DMS53 (cell line): ENCODE results near the gene KCNQ1.

Source experiments
- DNase-seq: peaks from one replicate; lab custom pipeline; 2025; lab: John Stamatoyannopoulos, UW

Gene KCNQ1

DNA sequence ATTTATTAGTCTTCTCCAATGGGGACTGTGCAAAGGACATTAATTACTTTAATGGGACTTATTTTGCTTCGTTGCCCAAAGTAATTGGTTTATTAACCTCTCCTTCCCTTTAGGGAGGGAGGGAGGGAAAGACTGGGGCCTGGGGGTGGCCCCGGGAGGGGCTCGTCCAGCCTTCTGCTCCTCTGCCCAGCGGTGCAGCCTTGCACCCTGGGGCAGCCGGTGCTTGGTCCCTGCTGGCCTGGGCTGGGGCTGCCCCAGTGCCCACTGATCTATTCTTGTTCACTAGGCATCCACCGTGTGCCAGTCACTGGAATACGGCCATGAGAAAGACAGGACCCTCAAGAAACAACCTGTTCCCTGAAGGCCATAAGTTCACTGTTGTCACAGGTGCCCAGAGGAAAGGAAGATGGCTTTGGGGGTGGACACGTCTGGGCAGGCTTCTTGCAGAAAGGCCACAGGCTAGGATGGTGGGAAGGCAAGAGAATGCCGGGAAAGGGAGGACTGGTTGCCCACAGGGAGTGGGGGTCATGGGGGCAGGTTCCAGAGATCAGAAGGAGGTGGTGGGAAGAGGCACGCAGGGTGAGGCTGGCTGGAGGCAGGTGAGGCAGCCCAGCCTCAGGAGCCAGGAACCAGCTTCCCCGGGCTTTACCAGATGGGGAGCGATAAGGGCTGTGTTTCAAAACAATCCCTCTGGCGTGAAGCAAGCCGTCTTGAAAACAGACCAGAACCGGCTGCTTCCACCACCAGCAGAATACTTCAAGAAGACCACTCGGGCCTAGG is 302.6 kb downstream of the KCNQ1 start:
- DNase-seq = no peak

DNA sequence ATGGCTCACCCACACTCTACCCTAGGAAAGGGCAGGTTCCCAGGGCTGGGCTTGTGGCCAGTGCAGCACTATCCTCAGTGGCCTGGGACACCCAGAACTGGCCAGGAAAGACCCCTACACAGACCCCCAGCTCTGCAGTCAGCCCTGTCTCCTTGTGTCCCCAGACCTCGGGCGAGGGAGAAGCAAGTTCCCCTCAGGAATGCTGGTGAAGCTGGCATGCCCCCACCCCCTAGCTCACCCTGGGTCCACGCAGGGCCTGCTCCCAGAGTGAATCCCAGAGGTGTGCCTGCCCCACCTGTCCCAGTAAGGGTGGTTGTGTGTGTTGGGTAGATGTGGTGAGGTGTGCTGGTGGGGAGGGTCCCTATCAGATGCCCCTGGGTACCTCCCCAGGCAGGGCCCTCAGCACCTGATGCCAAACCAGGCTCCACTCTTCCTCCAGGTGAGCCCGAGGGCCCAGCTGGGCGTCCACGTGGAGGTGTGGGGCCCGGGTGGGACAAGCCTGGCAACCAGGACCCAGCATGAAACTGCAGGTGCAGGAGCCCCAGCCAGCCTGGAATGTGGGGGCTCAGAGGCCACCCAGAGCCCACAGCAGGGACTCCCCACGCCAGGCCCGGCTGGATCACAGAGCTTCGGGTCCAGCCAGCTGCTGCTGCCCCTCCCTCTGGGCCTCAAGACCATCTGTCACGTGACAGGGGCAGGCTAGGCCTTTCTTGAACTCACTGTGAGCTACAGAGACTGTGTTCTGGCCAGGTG is 303.4 kb downstream of the KCNQ1 start:
- no peak for DNase-seq

DNA sequence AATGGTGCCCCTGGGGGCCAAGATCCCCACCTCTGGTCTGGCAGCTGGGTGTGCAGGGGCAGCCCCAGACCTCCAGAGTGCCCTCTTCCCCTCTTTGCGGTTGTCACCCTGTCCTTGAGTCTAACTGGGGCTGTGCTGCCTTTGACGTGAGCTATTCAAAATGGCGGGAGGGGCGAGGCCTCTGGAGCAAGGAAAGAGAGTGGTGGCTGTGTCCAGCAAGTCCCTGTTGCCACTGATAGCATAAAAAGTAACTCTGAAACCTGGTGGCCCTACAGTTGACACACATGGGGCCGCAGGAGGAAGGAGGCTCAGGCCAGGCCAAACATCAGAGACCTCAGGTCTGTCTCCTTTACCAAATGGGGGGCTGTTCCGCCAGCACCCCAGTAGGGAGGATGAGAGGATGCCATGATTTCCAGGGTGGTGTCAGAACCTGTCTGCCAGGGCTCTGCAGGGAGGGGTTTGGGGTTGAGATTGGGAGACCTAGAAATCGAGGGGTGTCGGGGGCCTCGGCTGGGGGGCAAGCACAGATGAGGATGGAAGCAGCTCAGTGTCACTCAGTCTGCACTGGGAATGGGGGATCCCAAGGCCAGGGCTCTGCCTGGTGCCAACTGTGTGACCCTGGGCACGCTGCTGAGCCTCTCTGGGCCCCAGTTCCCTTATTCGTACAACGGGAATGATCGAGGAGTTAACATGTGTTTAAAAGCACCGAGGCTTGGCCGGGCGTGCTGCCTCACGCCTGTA is 304.2 kb downstream of the KCNQ1 start:
- no peak for DNase-seq

DNA sequence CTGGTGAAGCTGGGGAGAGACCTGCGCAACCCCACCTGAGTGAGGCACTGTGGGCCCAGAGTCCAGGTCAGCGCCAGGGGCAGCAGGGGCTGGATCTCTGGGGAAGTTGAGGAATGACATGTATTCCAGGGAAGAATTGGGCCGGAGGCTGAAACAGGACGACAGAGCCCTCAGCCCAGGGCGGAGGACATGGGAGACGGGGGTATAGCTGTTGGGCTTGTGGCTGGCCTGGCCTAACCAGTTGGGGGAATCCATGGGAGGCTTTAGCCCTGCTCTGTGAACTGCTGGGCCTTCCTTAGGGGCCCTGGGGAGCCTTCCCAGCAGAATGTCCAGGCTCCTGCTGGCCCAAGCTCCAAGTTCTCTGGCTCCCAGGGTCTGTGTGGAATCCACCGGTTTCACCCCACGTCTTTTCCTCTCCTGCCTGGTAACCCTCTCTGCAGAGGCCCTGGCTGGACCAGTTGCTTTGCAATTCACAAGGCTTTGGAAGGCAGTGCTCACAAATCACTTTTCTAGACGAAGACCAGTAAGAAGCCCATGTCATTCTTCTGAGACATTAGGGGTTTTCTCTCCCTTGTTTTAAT is 305.4 kb downstream of the KCNQ1 start:
- DNase-seq = no peak

DNA sequence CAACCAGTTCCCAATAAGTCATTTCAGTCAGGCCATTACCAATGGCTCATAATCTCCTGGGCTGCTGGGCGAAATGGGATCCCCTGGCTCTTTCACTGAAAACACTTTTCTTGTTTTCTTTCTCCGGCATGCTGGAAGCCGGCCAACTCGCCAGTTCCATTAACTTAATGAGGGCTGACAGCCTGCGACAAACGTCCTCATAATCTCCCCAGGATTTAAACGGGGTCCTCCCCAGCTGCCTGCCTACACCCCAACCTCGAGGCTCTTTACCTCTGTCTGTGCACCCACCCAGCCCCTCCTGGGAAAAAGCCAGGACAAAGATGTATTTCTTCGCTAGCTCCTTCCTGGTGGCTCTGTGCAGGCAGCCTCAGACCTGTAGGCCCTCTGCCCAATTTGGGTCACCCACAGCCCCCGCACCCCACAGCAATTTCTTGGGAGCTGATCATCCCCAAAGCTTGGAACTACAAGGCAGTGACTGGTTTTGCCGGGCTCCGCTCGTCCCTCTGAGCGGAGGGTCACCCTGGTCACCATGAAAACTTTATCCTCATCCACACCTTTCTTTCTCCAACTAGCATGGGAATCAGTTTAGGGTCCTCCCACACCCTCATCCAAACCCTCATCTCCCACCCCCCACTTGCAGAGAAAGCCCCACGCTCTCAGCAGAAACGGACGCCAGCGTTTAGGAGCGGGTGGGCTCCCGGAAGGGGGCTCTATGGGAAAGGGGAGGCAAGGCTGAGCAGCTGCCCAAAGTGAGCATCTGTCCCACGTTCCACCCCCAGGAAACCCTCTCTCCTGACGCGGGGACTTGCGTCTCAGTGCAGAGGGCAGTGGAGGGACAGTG is 306.1 kb downstream of the KCNQ1 start:
- DNase-seq = no peak

DNA sequence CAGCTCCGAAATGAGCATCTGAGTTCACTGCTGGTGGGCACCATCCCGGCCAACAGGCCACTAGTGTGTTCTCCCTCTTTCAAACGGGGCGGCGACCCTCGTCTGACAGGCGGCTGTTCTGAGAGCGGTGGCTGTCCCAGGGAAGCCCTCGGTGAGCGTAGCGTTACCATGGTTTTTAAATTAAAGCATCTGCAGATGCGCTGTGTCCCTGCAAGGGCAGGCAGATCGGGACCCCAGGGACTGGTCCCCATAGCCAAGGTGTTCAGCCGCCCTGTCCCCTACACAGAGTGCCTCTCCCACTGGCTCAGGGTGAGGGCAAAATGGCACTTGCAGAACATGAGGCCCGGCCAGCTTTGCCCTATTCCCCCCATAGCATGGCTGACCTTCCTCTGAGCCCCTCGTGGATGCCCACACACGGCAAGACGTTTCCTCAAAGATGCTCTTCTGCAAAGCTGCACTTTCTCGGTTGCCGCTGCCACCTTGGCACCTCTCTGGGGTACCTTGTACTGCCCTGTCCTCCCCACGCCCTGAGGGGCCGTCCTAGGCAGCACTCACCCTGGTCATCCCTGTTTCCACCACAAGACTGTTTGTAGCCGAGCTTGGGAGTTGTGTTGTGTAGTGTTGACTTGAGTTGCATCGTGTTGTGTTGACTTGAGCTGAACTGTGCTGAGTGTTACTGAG is 306.9 kb downstream of the KCNQ1 start:
- DNase-seq = no peak

DNA sequence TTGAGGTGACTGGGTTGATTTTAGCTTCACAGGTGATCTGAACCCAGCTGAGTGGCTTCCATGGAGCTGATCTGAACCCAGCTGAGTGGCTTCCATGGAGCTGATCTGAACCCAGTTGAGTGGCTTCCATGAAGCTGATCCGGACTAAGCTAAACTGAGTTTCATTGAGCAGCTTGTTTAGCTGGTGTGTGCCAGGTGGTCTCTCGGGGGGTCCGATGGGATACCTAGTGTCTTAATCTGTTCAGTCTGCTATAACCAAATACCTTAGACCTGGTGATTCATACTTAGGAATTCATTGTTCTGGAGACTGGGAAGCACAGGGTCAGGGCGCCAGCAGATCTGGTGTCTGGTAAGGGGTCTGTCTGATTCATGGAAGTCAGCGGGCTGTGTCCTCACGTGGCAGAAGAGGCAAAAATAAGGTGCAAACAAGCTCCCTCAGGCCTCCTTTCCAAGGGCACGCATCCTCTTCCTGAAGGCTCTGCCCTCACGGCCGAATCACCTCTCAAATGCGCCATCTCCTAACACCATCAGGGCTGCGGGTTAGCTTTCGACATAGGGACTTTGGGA is 307.5 kb downstream of the KCNQ1 start:
- no peak for DNase-seq

DNA sequence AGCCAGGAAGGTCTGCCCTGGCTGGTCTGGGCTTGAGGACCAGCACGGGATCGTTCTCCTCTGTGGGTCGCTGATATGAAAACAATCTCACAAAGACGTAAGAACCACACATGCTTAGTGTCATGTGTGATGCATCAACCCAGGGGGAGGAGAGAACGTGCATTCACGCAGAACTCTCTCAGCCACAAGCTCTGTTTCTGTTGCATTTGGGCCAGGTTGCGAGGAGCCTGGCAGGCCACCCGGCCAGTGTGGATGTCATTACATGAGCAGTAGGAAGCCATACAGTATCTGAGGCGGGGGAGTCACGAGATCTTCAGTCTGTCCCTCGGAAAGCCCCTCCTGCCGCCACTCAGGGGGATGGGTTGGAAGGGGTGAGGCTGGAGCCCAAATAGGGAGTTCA is 308.1 kb downstream of the KCNQ1 start:
- no peak for DNase-seq

DNA sequence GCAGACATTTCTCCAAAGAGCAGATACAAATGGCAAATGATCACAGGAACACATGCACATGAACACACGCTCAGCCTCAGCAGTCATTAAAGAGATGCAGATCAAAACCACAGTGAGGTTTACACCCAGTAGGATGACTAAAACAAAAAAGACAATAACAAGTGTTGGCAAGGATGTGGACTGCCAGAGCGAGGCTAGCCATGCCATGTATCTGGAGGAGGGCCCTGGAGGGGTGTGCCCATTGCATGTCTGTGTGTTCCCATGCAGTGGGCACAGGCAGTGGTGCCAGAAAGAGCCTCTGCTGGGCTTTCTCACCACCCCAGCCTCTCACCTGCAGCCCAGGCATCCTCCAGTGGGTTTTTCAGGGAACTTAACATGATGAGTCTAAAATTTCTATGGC is 309.2 kb downstream of the KCNQ1 start:
- DNase-seq = no peak

DNA sequence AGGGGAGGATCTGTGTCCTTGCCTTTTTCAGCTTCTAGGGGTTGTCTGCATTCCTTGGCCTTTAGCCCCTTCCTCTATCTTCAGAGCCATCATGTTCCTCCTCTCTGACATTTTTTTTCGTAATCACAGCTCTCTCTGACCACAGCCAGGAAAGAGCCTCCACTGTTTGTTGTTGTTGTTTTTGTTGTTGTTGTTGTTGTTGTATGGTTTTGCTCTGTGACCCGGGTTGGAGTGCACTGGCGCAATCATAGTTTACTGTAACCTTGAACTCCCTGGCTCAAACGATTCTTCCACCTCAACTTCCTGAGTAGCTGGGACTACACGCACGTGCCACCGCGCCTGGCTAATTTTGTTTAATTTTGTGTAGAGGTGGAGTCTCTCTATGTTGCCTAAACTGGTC is 310.3 kb downstream of the KCNQ1 start:
- DNase-seq = no peak

DNA sequence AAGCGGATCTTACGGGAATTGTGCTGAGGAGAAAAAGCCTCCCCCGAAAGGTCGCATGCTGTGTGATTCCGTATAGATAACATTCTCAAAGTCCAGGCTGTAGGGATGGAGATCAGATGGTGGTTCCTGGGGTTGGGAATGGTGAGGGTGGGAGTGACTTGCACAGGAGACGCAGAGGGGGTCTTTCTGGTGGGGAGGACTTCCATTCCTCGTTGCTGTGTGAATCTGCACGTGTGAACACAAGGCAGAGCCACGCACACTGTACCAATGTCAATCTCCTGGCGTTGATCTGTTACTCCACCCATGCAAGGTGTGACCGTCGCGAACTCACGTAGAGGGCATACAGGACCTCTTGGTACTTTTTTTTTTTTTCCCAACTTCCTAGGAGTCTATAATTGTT is 313.9 kb downstream of the KCNQ1 start:
- no peak for DNase-seq

DNA sequence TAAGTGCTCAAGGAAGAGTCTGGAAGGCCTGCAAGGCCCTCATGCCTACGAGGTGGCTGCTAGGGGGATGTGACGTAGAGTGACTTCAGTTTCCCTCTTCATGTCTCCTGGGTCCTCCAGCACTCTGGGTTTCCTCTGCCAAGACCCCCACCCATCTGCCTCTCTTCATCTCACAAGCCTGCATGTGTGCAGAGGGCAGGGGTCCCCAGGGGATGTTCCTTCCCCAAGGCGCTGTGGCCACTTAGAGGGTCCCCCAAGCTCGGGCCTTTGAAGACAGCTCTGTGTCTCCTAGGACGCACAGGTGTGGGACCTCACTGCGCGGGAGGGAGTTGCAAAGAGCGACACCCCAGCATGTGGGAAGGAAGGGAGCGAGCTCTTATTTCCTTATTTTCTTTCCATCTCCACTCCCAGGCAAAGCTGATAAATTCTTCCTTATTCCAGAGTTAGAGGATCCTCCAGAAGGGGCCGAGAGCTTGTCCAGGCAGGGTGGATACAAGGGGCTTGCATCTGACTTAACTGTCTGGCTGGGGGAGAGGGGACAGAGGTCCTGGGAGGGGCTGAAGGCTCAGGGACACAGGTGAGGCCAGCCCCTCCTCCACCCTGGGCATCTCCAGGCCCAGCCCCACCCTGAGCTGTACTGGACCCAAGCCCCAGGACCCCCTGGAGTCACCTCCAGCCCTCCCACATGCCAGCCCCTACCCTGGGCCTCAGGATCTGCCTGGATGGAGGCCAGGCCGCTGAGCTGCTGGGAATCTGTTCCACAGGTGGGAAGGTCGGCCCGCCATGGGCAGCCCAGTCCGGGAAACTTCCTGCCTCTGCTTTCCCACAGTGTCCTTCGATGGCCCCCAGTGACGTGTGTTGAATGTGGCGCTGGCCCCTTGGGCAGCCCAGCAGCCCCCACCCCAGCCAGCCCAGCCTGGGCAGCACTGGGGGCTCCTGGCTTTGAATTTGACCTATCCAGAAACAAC is 314.7 kb downstream of the KCNQ1 start:
- DNase-seq = no peak

DNA sequence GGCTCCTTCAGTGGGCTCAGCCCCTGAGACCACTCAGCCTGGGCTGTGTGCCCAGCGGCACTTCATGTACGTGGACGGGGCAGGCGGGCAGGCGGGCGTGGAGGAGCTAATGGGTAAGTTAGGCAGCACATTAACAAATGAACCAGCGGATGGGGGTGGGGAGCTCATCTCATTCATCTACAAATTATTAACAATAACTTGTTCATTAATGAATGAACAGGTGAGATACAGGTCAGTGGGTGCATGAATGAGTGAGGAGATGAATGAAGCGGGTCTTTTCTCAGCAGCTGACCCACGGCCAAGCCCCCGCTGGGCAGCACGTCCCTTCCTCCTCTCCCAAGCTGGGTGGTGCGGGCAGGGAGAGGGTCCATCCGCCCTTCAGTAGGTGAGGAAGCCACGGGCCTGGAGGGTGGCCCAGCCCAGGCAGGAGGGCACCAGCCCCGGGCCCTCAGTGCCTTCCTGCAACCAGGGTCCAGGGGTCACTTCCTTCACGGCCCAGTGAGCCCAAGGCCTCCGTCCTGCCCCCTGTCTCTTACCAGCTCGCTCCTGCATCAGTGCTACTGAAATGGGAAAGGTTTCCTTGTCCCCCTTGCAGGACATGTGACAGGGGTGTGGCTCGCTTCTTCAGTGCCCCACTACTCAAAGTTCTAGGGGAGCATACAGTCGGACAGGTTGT is 315.5 kb downstream of the KCNQ1 start:
- DNase-seq = no peak

DNA sequence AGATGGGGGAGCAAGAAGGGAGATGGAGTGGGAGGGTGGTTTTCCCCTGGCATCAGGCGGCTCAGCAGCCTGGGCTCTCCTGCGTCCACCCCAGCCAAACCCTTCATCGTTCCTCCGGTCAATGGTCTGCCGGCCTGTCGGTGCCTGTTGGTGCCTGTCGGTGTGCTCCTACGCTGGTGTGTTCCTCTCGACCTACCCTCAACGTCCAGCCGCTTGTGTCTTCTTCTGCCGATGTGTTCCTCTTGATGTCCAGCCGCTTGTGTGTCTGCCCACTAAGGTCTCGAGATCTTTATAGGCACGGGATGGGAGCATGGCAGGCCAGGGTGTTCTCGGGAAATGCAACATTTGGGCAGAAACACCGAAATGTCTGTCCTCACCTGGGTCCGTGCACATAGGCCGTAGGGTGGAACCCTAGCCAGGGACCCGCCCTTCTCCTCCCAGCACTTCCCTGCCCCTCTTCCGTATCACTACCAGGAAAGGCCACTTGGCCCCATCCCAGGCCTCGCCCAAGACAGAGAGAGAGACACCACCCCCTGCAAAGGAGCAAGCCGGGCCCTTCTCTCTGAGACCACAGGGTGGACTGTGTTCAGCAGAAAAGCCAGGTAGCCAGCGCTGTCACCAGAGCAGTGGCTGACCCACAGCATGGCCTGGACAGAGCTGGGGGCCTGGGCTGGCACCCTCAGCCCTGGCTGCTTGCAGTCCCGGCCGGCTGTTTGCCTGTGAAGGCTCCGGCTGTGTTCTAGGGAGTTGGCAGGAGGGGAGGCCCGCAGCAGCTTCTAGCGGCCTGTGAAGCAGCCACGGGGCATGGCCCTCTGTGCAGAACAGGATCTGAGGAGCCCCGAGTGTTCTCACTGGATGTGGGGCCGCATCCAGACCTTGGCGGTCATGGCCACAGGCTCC is 316.6 kb downstream of the KCNQ1 start:
- DNase-seq = no peak

DNA sequence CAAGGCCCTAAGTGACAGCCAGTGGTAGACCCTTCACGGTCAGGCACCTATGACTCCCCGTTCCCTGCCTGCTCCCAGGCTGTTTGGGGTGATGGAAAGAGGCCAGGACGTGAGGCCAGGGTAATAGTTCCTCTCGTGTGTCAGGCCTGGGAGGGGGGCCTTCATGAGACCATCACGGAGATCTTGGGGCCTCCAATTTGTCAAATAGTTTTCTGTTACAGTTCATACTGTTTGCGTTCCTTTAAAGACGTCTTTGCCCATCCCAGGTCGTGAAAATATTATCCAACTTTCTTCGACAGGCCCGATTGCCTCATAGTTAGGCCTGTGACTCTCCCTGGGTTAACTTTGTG is 317.2 kb downstream of the KCNQ1 start:
- no peak for DNase-seq

DNA sequence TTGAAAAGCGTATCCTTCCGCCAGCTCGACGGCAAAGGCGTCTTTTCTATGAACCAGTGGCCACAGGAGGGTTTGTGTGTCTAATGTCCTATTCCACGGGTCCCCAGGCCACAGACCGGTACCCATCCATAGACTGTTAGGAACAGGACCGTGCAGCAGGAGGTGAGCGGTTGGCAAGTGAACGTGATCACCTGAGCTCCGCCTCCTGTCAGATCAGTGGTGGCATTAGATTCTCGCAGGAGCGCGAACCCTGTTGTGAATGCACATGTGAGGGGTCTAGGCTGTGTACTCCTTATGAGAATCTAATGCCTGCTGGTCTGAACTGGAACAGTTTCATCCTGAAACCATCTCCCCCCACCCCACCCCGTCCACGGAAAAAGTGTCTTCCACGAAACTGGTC is 317.6 kb downstream of the KCNQ1 start:
- no peak for DNase-seq

DNA sequence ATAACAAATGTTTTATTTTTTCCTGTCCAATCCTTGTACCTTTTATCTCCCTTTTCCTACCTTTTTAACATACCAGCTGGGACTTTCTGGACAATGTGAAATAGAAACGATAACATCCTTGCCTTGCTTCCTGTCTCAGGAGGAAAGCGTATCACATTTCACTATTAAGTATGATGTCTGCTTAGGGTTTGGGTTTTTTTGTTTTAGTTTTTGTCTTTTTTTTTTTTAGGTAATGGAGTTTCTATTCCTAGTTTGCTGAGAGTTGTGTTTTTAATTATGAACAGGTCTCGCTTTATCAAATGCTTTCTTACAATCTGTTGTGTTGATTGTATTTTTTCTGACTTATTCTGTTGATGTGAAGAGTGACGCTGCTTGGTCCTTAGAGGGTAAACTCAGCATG is 319.2 kb downstream of the KCNQ1 start:
- DNase-seq = no peak

DNA sequence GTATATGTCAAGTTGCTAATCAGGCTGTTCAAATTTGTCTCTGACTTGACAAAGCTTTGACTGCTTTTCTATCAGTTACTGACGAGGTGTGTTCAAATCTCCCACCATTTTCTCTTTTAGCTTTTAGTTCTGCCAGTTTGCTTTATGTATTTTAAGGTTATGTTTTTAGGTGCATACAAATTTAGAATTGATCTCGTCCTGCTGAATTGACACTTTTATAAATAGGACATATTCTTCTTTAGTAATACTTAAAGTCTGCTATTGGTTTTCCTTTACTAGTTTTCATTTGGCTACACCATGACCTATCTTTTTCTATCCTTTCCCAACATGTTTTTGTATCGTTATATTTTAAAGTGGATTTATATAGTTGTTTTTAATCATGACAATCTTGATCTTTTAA is 320.7 kb downstream of the KCNQ1 start:
- no peak for DNase-seq
